Panc1 (cell line): ENCODE results near the gene LSM14B. TPM values are rescaled to one million over a fixed set of nuclear protein-coding genes. Genes with fewer than 3 reads are reported as not detected.

Experiments
- ATAC-seq: fragments of 200-7000 bp; cut with Tn5 transposase; 2 replicates; pipeline ENCODE4 v1.9.1; 2020; ENCODE audit warnings: mild to moderate bottlenecking, moderate library complexity
- BruUV-seq: library from RNA; stranded (reverse); fragments of 400-500 nt; replicated peaks from 2 replicates; lab custom pipeline; 2021; lab: Mats Ljungman, UMichigan
- CTCF ChIA-PET: fragments of 300-600 bp; sonication (Branson Sonifier 250); formaldehyde crosslinking; loops from one replicate; lab custom pipeline; 2022; ENCODE audit warnings: antibody characterized with exemption; lab: Charles Lee
- POLR2A ChIA-PET: fragments of 300-600 bp; sonication (Branson Sonifier 250); formaldehyde crosslinking; loops from one replicate; lab custom pipeline; 2022; ENCODE audit warnings: antibody characterized with exemption; lab: Charles Lee
- DNase-seq: peaks from one replicate; pipeline ENCODE4 v3.0.0-alpha.2; 2010; ENCODE audit warnings: low read depth, low spot score
- H3K27ac ChIP-seq: 2 replicates; pipeline ENCODE4 v1.5.1; 2011; ENCODE audit warnings: mild to moderate bottlenecking, low read length, inconsistent platforms
- H3K27me3 ChIP-seq: fragments of 200-500 bp; sonication (Bioruptor generic); 2 replicates; pipeline ENCODE4 v1.6.0; 2014; ENCODE audit warnings: low read length, inconsistent platforms; ENCODE audit not compliant: control insufficient read depth, insufficient read depth
- H3K36me3 ChIP-seq: fragments of 200-500 bp; sonication (Bioruptor generic); 2 replicates; pipeline ENCODE4 v1.5.1; 2014; ENCODE audit warnings: inconsistent platforms, mild to moderate bottlenecking, low read length, moderate library complexity; ENCODE audit not compliant: control insufficient read depth, insufficient read depth
- H3K4me1 ChIP-seq: 2 replicates; pipeline ENCODE4 v1.5.1; 2011; ENCODE audit warnings: inconsistent platforms, mild to moderate bottlenecking, low read length, moderate library complexity; ENCODE audit not compliant: control insufficient read depth, insufficient read depth
- H3K4me3 ChIP-seq, 2 experiments: 2 replicates each; pipeline ENCODE4 v1.5.1; 2011 to 2012; ENCODE audit warnings: low read depth in 2 of 2, low read length in 2 of 2, mild to moderate bottlenecking in 2 of 2, inconsistent platforms in 1 of 2, moderate library complexity in 1 of 2
- H3K9me3 ChIP-seq: fragments of 200-500 bp; sonication (Bioruptor generic); 2 replicates; pipeline ENCODE4 v1.5.1; 2014; ENCODE audit warnings: low read depth, mild to moderate bottlenecking, inconsistent platforms, low read length, moderate library complexity; ENCODE audit not compliant: control insufficient read depth, insufficient read depth
- CTCF ChIP-seq: fragments of 450-650 bp; IDR thresholded peaks from 2 replicates; pipeline ENCODE4 v1.5.1; 2017; ENCODE audit warnings: mild to moderate bottlenecking
- POLR2AphosphoS5 ChIP-seq: IDR thresholded peaks from 2 replicates; pipeline ENCODE4 v1.6.1; 2012; ENCODE audit warnings: mild to moderate bottlenecking, low read depth, low read length, moderate library complexity
- REST ChIP-seq, 2 experiments: IDR thresholded peaks; 2 replicates each; pipeline ENCODE4 v1.6.1; 2011 to 2012; ENCODE audit warnings: low read depth in 2 of 2, control low read depth in 1 of 2, low read length in 1 of 2, mild to moderate bottlenecking in 1 of 2, moderate library complexity in 1 of 2; ENCODE audit not compliant: insufficient read depth in 1 of 2
- SIN3A ChIP-seq: IDR thresholded peaks from 2 replicates; pipeline ENCODE4 v1.6.1; 2012; ENCODE audit warnings: low read depth, mild to moderate bottlenecking, low read length, moderate library complexity, borderline replicate concordance; ENCODE audit not compliant: insufficient read depth
- TCF7L2 ChIP-seq: IDR thresholded peaks from 2 replicates; pipeline ENCODE4 v1.6.1; 2011; ENCODE audit warnings: mild to moderate bottlenecking, low read depth, low read length, inconsistent platforms
- in situ Hi-C: cut with HindIII; loops from 2 replicates; pipeline ENCODE4 v1.10.0; 2016; ENCODE audit warnings: low sequenced_read_pairs, low pct_unique_long_range_greater_than_20kb
- intact Hi-C: fragments of 100-400 bp; cut with micrococcal nuclease; formaldehyde crosslinking; loops from one replicate; pipeline ENCODE4 v1.10.0; 2022; ENCODE audit not compliant: unreplicated experiment
- total RNA-seq: library from RNA; stranded (reverse); gene quantifications from one replicate; pipeline ENCODE4 v1.2.1, GENCODE V29; 2021; ENCODE audit not compliant: unreplicated experiment

The LSM14B gene
- total RNA-seq, 1 experiment from 2014 or later = 52.2 TPM

- Histone ChIP-seq H3K27me3 (no peaks in the 10 kb centered on the region), H3K4me3 (no peak overlapping the region), H3K27ac (no peak overlapping the region), H3K36me3 (no peaks in the 10 kb centered on the region), H3K9me3 (no peaks in the 10 kb centered on the region), H3K4me1 (peaks cover 18% of the 10 kb centered on the region)
- ChIA-PET POLR2A (no interaction called here), CTCF (no interaction called here)
- no peak for DNase-seq
- intact Hi-C loops = no loop called here
- BruUV-seq = no TSS peak
- in situ Hi-C loops = no loop called here
- no peak for TF ChIP-seq REST (IDR thresholded peaks at IDR 0.05; ENCODE audit: insufficient read depth in 1 of 2, low read depth in 2 of 2, low read length in 1 of 2)
- TF ChIP-seq POLR2AphosphoS5 = no peak
- TF ChIP-seq TCF7L2 = no peak
- no peak for TF ChIP-seq CTCF
- no peak for TF ChIP-seq SIN3A
- ATAC-seq = no peak
These were observed 26.6 kb downstream of the LSM14B start for GRCh38 chr20:62148908-62149314.

- ChIA-PET POLR2A (no interaction called here), CTCF (interaction anchor here (0.5 kb wide), 1 partner anchor 13 kb away, joined by 3 read pairs; no protein-coding TSS in a partner anchor)
- Histone ChIP-seq H3K4me1 (peaks cover 15% of the 10 kb centered on the region), H3K27me3 (no peaks in the 10 kb centered on the region), H3K4me3 (no peak overlapping the region), H3K9me3 (no peaks in the 10 kb centered on the region), H3K36me3 (no peaks in the 10 kb centered on the region), H3K27ac (no peak overlapping the region)
- in situ Hi-C loops = no loop called here
- ATAC-seq (0 out of 2 replicates have a peak, but pooled peaks have one; percentile 28), DNase-seq (no peak)
- no TSS peak for BruUV-seq
- intact Hi-C loops = no loop called here
- TF ChIP-seq POLR2AphosphoS5 (no peak), TCF7L2 (0 out of 2 replicates have a peak, but pooled peaks have one; percentile 28)
These were observed 27.4 kb downstream of the LSM14B start for GRCh38 chr20:62149532-62150309.

- H3K9me3 ChIP-seq = no peaks in the 10 kb centered on the region
- POLR2A ChIA-PET = no interaction called here
- in situ Hi-C loops = no loop called here
- no peaks in the 10 kb centered on the region for H3K36me3 ChIP-seq
- DNase-seq (no peak), ATAC-seq (no peak)
- CTCF ChIA-PET = interaction anchor here (0.5 kb wide), 1 partner anchor 13 kb away, joined by 3 read pairs; no protein-coding TSS in a partner anchor
- no peak overlapping the region for H3K4me3 ChIP-seq
- no peaks in the 10 kb centered on the region for H3K27me3 ChIP-seq
- BruUV-seq = no TSS peak
- no peak for TF ChIP-seq POLR2AphosphoS5
- no peak for TF ChIP-seq SIN3A
- no peak for TF ChIP-seq TCF7L2
- no peak overlapping the region for H3K27ac ChIP-seq
- H3K4me1 ChIP-seq = peaks cover 13% of the 10 kb centered on the region
- intact Hi-C loops = no loop called here
These were observed 28.0 kb downstream of the LSM14B start for GRCh38 chr20:62150310-62150575.
